Muscle layer of colon (tissue), 2 donors: Measurements from ENCODE around the gene GEMIN7.

Experiments used
- H3K27ac ChIP-seq: one replicate; pipeline ENCODE4 v1.7.0; 2013; ENCODE audit warnings: low read depth, mild to moderate bottlenecking, low read length, moderate library complexity
- H3K27me3 ChIP-seq, 2 donors: one replicate each; pipeline ENCODE4 v1.7.0; 2013; ENCODE audit warnings: low read length in 2 of 2, mild to moderate bottlenecking in 2 of 2; ENCODE audit not compliant: insufficient read depth in 2 of 2, control insufficient read depth in 1 of 2
- H3K36me3 ChIP-seq: one replicate; pipeline ENCODE4 v1.7.0; 2013; ENCODE audit warnings: mild to moderate bottlenecking, low read length; ENCODE audit not compliant: insufficient read depth
- H3K4me1 ChIP-seq: one replicate; pipeline ENCODE4 v1.7.0; 2013; ENCODE audit warnings: mild to moderate bottlenecking, low read length; ENCODE audit not compliant: insufficient read depth
- H3K4me3 ChIP-seq, 2 donors: one replicate each; pipeline ENCODE4 v1.7.0; 2013; ENCODE audit warnings: low read length in 2 of 2, low read depth in 1 of 2, mild to moderate bottlenecking in 1 of 2, moderate library complexity in 1 of 2
- H3K9ac ChIP-seq: one replicate; pipeline ENCODE4 v1.7.0; 2013; ENCODE audit warnings: low read length
- H3K9me3 ChIP-seq: one replicate; pipeline ENCODE4 v1.7.0; 2013; ENCODE audit warnings: mild to moderate bottlenecking, low read length
- donor health status: abdominal sarcoma.
- donor health status: Adenocarcinoma of cecum.

The GEMIN7 gene

GRCh38 chr19:45125975-45126493 is 47.0 kb downstream of the GEMIN7 start:
- Histone ChIP-seq H3K4me1 (no peaks in the 10 kb centered on the region), H3K27ac (no peak overlapping the region), H3K4me3 (no peak overlapping the region), H3K27me3 (no peaks in the 10 kb centered on the region), H3K9me3 (no peaks in the 10 kb centered on the region), H3K9ac (no peak overlapping the region), H3K36me3 (no peaks in the 10 kb centered on the region)

- Histone ChIP-seq H3K9me3 (no peaks in the 10 kb centered on the region), H3K27ac (no peak overlapping the region), H3K9ac (no peak overlapping the region), H3K4me3 (no peak overlapping the region), H3K27me3 (no peaks in the 10 kb centered on the region), H3K36me3 (no peaks in the 10 kb centered on the region), H3K4me1 (no peaks in the 10 kb centered on the region)
Observed at GRCh38 chr19:45126654-45127053, 47.6 kb downstream of the GEMIN7 start.

- Histone ChIP-seq H3K27me3 (no peaks in the 10 kb centered on the region), H3K4me1 (no peaks in the 10 kb centered on the region), H3K4me3 (no peak overlapping the region), H3K9ac (no peak overlapping the region), H3K27ac (no peak overlapping the region), H3K36me3 (no peaks in the 10 kb centered on the region), H3K9me3 (no peaks in the 10 kb centered on the region)
Observed at GRCh38 chr19:45128146-45128545, 49.1 kb downstream of the GEMIN7 start.

- no peaks in the 10 kb centered on the region for H3K27me3 ChIP-seq
- no peaks in the 10 kb centered on the region for H3K4me1 ChIP-seq
- no peak overlapping the region for H3K4me3 ChIP-seq
- H3K27ac ChIP-seq = no peak overlapping the region
- no peaks in the 10 kb centered on the region for H3K9me3 ChIP-seq
- no peaks in the 10 kb centered on the region for H3K36me3 ChIP-seq
- H3K9ac ChIP-seq = no peak overlapping the region
Observed at GRCh38 chr19:45128806-45129205, 49.7 kb downstream of the GEMIN7 start.

- H3K9ac ChIP-seq = no peak overlapping the region
- H3K4me1 ChIP-seq = no peaks in the 10 kb centered on the region
- H3K27ac ChIP-seq = no peak overlapping the region
- H3K36me3 ChIP-seq = no peaks in the 10 kb centered on the region
- no peaks in the 10 kb centered on the region for H3K27me3 ChIP-seq
- H3K4me3 ChIP-seq = no peak overlapping the region
- no peaks in the 10 kb centered on the region for H3K9me3 ChIP-seq
Observed at GRCh38 chr19:45130236-45130635, 51.2 kb downstream of the GEMIN7 start.

- Histone ChIP-seq H3K4me1 (peaks cover 2% of the 10 kb centered on the region), H3K27me3 (no peaks in the 10 kb centered on the region), H3K9me3 (no peaks in the 10 kb centered on the region), H3K9ac (no peak overlapping the region), H3K4me3 (no peak overlapping the region), H3K27ac (no peak overlapping the region), H3K36me3 (no peaks in the 10 kb centered on the region)
Observed at GRCh38 chr19:45130888-45131615, 52.0 kb downstream of the GEMIN7 start.

- Histone ChIP-seq H3K9ac (no peak overlapping the region), H3K27ac (no peak overlapping the region), H3K4me1 (peaks cover 16% of the 10 kb centered on the region), H3K4me3 (no peak overlapping the region), H3K27me3 (no peaks in the 10 kb centered on the region), H3K9me3 (no peaks in the 10 kb centered on the region), H3K36me3 (no peaks in the 10 kb centered on the region)
Observed at GRCh38 chr19:45133661-45134060, 54.6 kb downstream of the GEMIN7 start.

- H3K27me3 ChIP-seq = no peaks in the 10 kb centered on the region
- H3K27ac ChIP-seq = no peak overlapping the region
- H3K9ac ChIP-seq = no peak overlapping the region
- no peaks in the 10 kb centered on the region for H3K9me3 ChIP-seq
- H3K4me1 ChIP-seq = peaks cover 16% of the 10 kb centered on the region
- H3K4me3 ChIP-seq = no peak overlapping the region
- no peaks in the 10 kb centered on the region for H3K36me3 ChIP-seq
Observed at GRCh38 chr19:45135176-45135885, 56.3 kb downstream of the GEMIN7 start.

- no peaks in the 10 kb centered on the region for H3K36me3 ChIP-seq
- H3K9me3 ChIP-seq = no peaks in the 10 kb centered on the region
- peaks cover 16% of the 10 kb centered on the region for H3K4me1 ChIP-seq
- no peak overlapping the region for H3K27ac ChIP-seq
- no peaks in the 10 kb centered on the region for H3K27me3 ChIP-seq
- no peak overlapping the region for H3K9ac ChIP-seq
- no peak overlapping the region for H3K4me3 ChIP-seq
Observed at GRCh38 chr19:45136507-45137178, 57.6 kb downstream of the GEMIN7 start.

GRCh38 chr19:45137179-45137761 is 58.2 kb downstream of the GEMIN7 start:
- no peak overlapping the region for H3K27ac ChIP-seq

GRCh38 chr19:45138303-45138751 is 59.3 kb downstream of the GEMIN7 start:
- Histone ChIP-seq H3K4me1 (peaks cover 16% of the 10 kb centered on the region), H3K9ac (no peak overlapping the region), H3K27me3 (no peaks in the 10 kb centered on the region), H3K36me3 (peaks cover 6% of the 10 kb centered on the region), H3K27ac (no peak overlapping the region), H3K9me3 (no peaks in the 10 kb centered on the region), H3K4me3 (no peak overlapping the region)

More at GRCh38 chr19:45137179-45137761, 58.2 kb downstream of the GEMIN7 start:
- Histone ChIP-seq H3K4me3 (no peak overlapping the region), H3K9me3 (no peaks in the 10 kb centered on the region), H3K27me3 (no peaks in the 10 kb centered on the region), H3K4me1 (peaks cover 16% of the 10 kb centered on the region), H3K9ac (no peak overlapping the region), H3K36me3 (no peaks in the 10 kb centered on the region)
